Tibial nerve (tissue), 4 donors: ENCODE results near the gene TTPAL. TPM values are rescaled to one million over a fixed set of nuclear protein-coding genes. Genes with fewer than 3 reads are reported as not detected.

Experiments
- DNase-seq, 2 donors: peaks; one replicate each; pipeline ENCODE4 v3.0.0-alpha.2; 2019; ENCODE audit warnings: low spot score in 2 of 2
- H3K27ac ChIP-seq, 4 donors: fragments of 200-600 bp; sonication (generic) in 3 of 4; one replicate each; pipeline ENCODE4 v1.5.1; 2017 to 2019; ENCODE audit warnings: mild to moderate bottlenecking in 1 of 4
- H3K27me3 ChIP-seq, 2 donors: fragments of 200-600 bp; sonication (generic) in 1 of 2; one replicate each; pipeline versions ENCODE4 v1.5.1 to v1.6.0; 2017 to 2019
- H3K36me3 ChIP-seq, 3 donors: fragments of 200-600 bp; sonication (generic); one replicate each; pipeline ENCODE4 v1.5.1; 2018 to 2019
- H3K4me1 ChIP-seq, 4 donors: fragments of 200-600 bp; sonication (generic) in 3 of 4; one replicate each; pipeline ENCODE4 v1.5.1; 2017 to 2019
- H3K4me3 ChIP-seq, 4 donors: fragments of 200-600 bp; sonication (generic) in 3 of 4; one replicate each; pipeline ENCODE4 v1.5.1; 2017 to 2019; ENCODE audit warnings: mild to moderate bottlenecking in 1 of 4, moderate library complexity in 1 of 4
- H3K9me3 ChIP-seq, 4 donors: fragments of 200-600 bp; sonication (generic) in 3 of 4; one replicate each; pipeline ENCODE4 v1.5.1; 2017 to 2019
- EP300 ChIP-seq, 2 donors: sonication (generic); formaldehyde crosslinking; IDR thresholded peaks; one replicate each; pipeline ENCODE4 v1.6.1; 2017; ENCODE audit warnings: antibody characterized with exemption in 2 of 2, mild to moderate bottlenecking in 1 of 2
- POLR2A ChIP-seq, 2 donors: fragments of 450-650 bp; IDR thresholded peaks; one replicate each; pipeline ENCODE4 v1.6.1; 2017; ENCODE audit warnings: antibody characterized with exemption in 2 of 2, mild to moderate bottlenecking in 2 of 2, moderate library complexity in 2 of 2
- WGBS, 2 donors: methylation state at CpG; one replicate each; pipeline ENCODE4 v1.1.5; 2018; 5-methylcytosine and 5-hydroxymethylcytosine counted together
- total RNA-seq, 4 donors: library from RNA; depleted of rRNA; stranded (reverse); fragments of >200 nt; gene quantifications; one replicate each; pipeline ENCODE4 v1.1.0, GENCODE V29; 2016
- TF ChIP-seq, protein P1 (sequence below), 5 experiments: fragments of 200-600 bp in 3 of 5; fragments of 450-650 bp in 2 of 5; sonication (generic) in 3 of 5; IDR thresholded peaks; one replicate each; pipeline ENCODE4 v1.5.1; 2016 to 2019; ENCODE audit warnings: antibody characterized with exemption in 5 of 5, mild to moderate bottlenecking in 3 of 5, moderate library complexity in 2 of 5

TTPAL gene
- total RNA-seq, 4 donors from 2014 or later: 13.0 to 23.7 (median 16.9) TPM

DNA sequence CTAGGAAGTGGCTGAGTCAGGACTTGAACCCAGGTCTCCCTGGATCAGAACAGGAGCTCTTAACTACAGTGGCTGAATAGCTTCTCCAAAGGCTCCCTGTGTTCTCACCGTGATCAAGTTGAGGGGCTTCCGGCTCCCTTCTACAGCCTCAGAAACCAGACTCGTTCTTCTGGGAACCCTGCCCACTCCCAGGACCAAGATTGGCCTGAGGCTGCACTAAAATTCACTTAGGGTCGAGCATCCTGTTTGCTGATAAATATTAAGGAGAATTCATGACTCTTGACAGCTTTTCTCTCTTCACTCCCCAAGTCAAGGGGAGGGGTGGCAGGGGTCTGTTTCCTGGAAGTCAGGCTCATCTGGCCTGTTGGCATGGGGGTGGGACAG is 44.6 kb upstream of the TTPAL start:
- 40 to 46% methylated on average over 4 of the region's 4 CpGs for WGBS, 2 donors
- no peak overlapping the region for H3K27ac ChIP-seq
- H3K36me3 ChIP-seq: no peaks in the 10 kb centered on the region
- TF ChIP-seq, protein P1, sequence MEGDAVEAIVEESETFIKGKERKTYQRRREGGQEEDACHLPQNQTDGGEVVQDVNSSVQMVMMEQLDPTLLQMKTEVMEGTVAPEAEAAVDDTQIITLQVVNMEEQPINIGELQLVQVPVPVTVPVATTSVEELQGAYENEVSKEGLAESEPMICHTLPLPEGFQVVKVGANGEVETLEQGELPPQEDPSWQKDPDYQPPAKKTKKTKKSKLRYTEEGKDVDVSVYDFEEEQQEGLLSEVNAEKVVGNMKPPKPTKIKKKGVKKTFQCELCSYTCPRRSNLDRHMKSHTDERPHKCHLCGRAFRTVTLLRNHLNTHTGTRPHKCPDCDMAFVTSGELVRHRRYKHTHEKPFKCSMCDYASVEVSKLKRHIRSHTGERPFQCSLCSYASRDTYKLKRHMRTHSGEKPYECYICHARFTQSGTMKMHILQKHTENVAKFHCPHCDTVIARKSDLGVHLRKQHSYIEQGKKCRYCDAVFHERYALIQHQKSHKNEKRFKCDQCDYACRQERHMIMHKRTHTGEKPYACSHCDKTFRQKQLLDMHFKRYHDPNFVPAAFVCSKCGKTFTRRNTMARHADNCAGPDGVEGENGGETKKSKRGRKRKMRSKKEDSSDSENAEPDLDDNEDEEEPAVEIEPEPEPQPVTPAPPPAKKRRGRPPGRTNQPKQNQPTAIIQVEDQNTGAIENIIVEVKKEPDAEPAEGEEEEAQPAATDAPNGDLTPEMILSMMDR (IDR thresholded peaks at IDR 0.05): no peak
- TF ChIP-seq POLR2A (IDR thresholded peaks at IDR 0.05) (no peak), EP300 (IDR thresholded peaks at IDR 0.05) (no peak)
- H3K4me1 ChIP-seq: no peaks in the 10 kb centered on the region
- DNase-seq: no peak
- no peaks in the 10 kb centered on the region for H3K9me3 ChIP-seq
- peaks cover 0 to 4% of the 10 kb centered on the region in 2 donors for H3K27me3 ChIP-seq
- no peak overlapping the region for H3K4me3 ChIP-seq

DNA sequence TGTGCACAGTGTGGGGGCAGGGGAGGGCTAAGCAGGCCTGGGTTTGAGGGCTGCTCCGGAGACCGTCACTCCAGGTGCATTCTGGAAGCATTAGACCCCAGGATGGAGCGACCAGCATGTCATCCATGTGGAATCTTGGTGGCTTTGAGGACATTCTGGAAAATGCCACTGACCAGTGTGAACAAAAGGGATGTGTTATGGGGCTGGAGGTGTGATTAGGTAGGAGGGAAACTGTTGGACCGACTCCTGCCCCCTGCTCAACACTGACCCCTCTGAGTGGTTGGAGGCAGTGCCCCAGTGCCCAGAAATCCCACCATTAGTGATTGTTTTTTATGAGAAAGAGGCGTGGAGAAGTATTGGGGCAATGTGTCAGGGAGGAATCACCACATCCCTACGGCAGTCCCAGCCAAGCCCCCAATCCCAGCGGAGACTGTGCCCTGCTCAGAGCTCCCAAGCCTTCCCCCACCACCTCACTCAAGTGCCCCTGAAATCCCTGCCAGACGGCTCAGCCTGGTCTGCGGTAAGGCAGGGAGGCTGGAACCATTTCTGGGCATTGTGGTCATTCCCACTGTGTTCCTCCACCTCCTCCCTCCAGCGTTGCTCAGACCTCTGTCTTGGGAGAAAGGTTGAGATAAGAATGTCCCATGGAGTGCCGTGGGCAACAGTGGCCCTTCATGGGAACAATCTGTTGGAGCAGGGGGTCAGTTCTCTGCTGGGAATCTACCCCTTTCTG is 44.0 kb upstream of the TTPAL start:
- WGBS, 2 donors: 56 to 59% methylated on average over 10 to 11 of the region's 11 CpGs
- no peaks in the 10 kb centered on the region for H3K36me3 ChIP-seq
- H3K27me3 ChIP-seq: peaks cover 0 to 4% of the 10 kb centered on the region in 2 donors
- no peaks in the 10 kb centered on the region for H3K4me1 ChIP-seq
- DNase-seq: no peak
- H3K4me3 ChIP-seq: no peak overlapping the region
- no peak overlapping the region for H3K27ac ChIP-seq
- no peaks in the 10 kb centered on the region for H3K9me3 ChIP-seq
- no peak for TF ChIP-seq EP300 (IDR thresholded peaks at IDR 0.05)
- TF ChIP-seq, protein P1 (IDR thresholded peaks at IDR 0.05): no peak
- TF ChIP-seq POLR2A (IDR thresholded peaks at IDR 0.05): no peak

DNA sequence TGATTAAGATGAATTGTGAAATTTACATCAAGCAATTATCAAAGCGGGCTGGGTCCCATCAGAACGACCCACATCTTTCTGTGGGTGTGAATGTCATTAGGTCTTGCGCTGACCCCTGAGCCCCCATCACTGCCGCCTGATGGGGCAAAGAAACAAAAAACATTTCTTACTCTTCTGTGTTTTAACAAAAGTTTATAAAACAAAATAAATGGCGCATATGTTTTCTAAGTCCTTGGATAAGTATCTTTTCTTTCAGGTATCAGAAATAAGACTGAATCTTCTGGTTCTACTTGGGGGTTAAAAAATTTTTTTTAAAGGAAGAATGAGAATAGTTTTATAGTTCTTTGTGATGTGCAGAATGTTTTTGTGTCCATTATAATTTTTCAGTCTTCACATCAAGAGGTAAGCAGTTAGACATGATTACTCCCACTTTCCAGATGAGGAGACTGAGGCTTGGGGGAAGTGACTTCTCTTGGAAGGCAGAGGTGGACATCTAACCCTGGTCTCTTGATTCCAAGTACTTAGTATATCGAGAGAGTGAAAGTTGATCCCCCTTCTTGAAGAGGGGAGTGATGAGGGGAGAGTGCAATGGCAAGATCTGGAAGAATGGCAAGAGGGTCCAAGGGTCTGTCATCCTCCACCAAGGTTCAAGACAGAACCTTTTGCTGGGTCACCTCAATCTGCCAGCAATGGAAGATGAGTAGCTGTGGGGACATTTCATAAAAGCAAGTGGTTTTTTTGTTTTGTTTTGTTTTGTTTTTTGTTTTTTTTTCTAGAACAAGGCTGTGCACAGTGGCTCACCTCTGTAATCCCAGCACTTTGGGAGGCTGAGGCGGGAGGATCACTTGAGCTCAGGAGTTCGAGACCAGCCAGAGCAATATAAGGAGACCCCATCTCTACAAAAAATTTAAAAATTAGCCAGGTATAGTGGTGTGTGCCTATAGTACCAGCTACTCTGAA is 42.8 kb upstream of the TTPAL start:
- TF ChIP-seq, protein P1 (IDR thresholded peaks at IDR 0.05): no peak
- TF ChIP-seq EP300 (IDR thresholded peaks at IDR 0.05) (no peak), POLR2A (IDR thresholded peaks at IDR 0.05) (no peak)
- Histone ChIP-seq H3K27ac (no peak overlapping the region), H3K4me1 (no peaks in the 10 kb centered on the region), H3K9me3 (no peaks in the 10 kb centered on the region), H3K27me3 (peaks cover 0 to 4% of the 10 kb centered on the region in 2 donors), H3K36me3 (no peaks in the 10 kb centered on the region), H3K4me3 (no peak overlapping the region)
- 62 to 75% methylated on average over 8 of the region's 8 CpGs for WGBS, 2 donors
- DNase-seq: no peak

DNA sequence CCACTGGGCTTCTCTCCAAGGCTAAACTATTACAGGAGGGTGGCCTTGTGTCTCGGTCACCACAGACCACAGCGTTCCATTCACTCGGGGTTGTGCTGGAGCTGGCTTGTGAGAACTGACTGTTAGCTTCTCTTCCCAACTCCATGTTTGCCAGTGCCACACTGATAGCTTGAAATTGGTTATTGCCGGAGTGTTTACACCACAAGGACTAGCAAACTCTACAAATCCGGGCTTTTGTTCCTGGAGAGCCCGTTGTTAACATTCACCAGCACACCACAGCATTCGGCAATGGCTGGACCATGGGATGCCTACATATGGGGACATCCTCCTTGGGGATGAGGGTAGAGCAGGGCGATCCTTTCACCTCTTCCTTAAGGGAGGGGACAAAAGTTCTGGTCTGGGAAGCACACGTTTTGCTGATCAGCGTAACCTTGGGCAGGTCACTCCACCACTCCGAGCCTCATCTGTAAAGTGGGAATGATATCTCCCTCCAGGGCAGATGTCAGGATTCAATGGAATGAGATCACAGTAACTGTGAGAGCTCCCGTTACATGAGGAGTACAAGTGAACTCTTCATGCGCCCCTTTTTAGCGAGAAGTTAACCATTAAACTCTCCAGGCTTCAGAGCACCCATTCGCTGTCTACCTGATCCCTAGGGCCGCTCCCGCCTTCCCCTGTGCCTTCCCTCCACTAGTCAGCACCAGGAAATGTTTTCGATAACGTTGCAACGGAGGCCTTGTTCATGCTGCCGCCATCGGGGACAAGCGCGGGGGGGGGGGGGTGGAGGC is 41.7 kb upstream of the TTPAL start:
- H3K27ac ChIP-seq: no peak overlapping the region
- H3K4me1 ChIP-seq: no peaks in the 10 kb centered on the region
- H3K9me3 ChIP-seq: no peaks in the 10 kb centered on the region
- TF ChIP-seq EP300 (IDR thresholded peaks at IDR 0.05) (no peak), POLR2A (IDR thresholded peaks at IDR 0.05) (no peak)
- TF ChIP-seq, protein P1 (IDR thresholded peaks at IDR 0.05): no peak
- H3K36me3 ChIP-seq: no peaks in the 10 kb centered on the region
- H3K27me3 ChIP-seq: peaks cover 0 to 4% of the 10 kb centered on the region in 2 donors
- DNase-seq: no peak
- WGBS, 2 donors: 69 to 70% methylated on average over 24 of the region's 24 CpGs
- H3K4me3 ChIP-seq: no peak overlapping the region
